ENCODE data around the gene DRGX.

The DRGX gene

GRCh38 chr10:49375611-49376010 lies 20.3 kb downstream of the DRGX start:
- FAIRE-seq (no peak), DNase-seq (ENCODE audit: insufficient read length, low spot score) (no peak)
- no peak for TF ChIP-seq PAX5 (IDR thresholded peaks at IDR 0.05; ENCODE audit: insufficient read depth, low read length, severe bottlenecking)
- TF ChIP-seq SPI1 (IDR thresholded peaks at IDR 0.05; ENCODE audit: low read depth, low read length), result no peak
- TF ChIP-seq POLR2AphosphoS5 (IDR thresholded peaks at IDR 0.05; ENCODE audit: low read depth, low read length), result no peak
- no peak for TF ChIP-seq POLR2A (IDR thresholded peaks at IDR 0.05; ENCODE audit: low read depth, low read length)
- no peak for TF ChIP-seq POU2F2 (IDR thresholded peaks at IDR 0.05; ENCODE audit: low read depth, low read length)

- TF ChIP-seq PAX5 (IDR thresholded peaks at IDR 0.05; ENCODE audit: insufficient read depth, low read length, severe bottlenecking) (no peak), POLR2A (IDR thresholded peaks at IDR 0.05; ENCODE audit: low read depth, low read length) (no peak), POLR2AphosphoS5 (IDR thresholded peaks at IDR 0.05; ENCODE audit: low read depth, low read length) (no peak), TAF1 (IDR thresholded peaks at IDR 0.05; ENCODE audit: low read depth, low read length) (no peak)
- DNase-seq (ENCODE audit: insufficient read length, low spot score) (no peak), FAIRE-seq (no peak)
Measured at GRCh38 chr10:49374740-49375139, 21.1 kb downstream of the DRGX start.

GRCh38 chr10:49373361-49373760 lies 22.5 kb downstream of the DRGX start:
- no peak for DNase-seq (ENCODE audit: insufficient read length, low spot score)
- no peak for FAIRE-seq
- TF ChIP-seq PAX5 (IDR thresholded peaks at IDR 0.05; ENCODE audit: insufficient read depth, low read length, severe bottlenecking) (no peak), POLR2AphosphoS5 (IDR thresholded peaks at IDR 0.05; ENCODE audit: low read depth, low read length) (no peak), POLR2A (IDR thresholded peaks at IDR 0.05; ENCODE audit: low read depth, low read length) (no peak), TAF1 (IDR thresholded peaks at IDR 0.05; ENCODE audit: low read depth, low read length) (no peak), SPI1 (IDR thresholded peaks at IDR 0.05; ENCODE audit: low read depth, low read length) (no peak), POU2F2 (IDR thresholded peaks at IDR 0.05; ENCODE audit: low read depth, low read length) (no peak)

GRCh38 chr10:49371967-49372366 lies 23.9 kb downstream of the DRGX start:
- DNase-seq (ENCODE audit: insufficient read length, low spot score) (no peak), FAIRE-seq (no peak)
- TF ChIP-seq POLR2A (IDR thresholded peaks at IDR 0.05; ENCODE audit: low read depth, low read length), result no peak
- no peak for TF ChIP-seq PAX5 (IDR thresholded peaks at IDR 0.05; ENCODE audit: insufficient read depth, low read length, severe bottlenecking)
- TF ChIP-seq POU2F2 (IDR thresholded peaks at IDR 0.05; ENCODE audit: low read depth, low read length), result no peak
- no peak for TF ChIP-seq TAF1 (IDR thresholded peaks at IDR 0.05; ENCODE audit: low read depth, low read length)
- no peak for TF ChIP-seq SPI1 (IDR thresholded peaks at IDR 0.05; ENCODE audit: low read depth, low read length)
- no peak for TF ChIP-seq POLR2AphosphoS5 (IDR thresholded peaks at IDR 0.05; ENCODE audit: low read depth, low read length)

- FAIRE-seq (no peak), DNase-seq (ENCODE audit: insufficient read length, low spot score) (no peak)
- TF ChIP-seq POU2F2 (IDR thresholded peaks at IDR 0.05; ENCODE audit: low read depth, low read length), result no peak
- no peak for TF ChIP-seq POLR2AphosphoS5 (IDR thresholded peaks at IDR 0.05; ENCODE audit: low read depth, low read length)
- no peak for TF ChIP-seq SPI1 (IDR thresholded peaks at IDR 0.05; ENCODE audit: low read depth, low read length)
- no peak for TF ChIP-seq TAF1 (IDR thresholded peaks at IDR 0.05; ENCODE audit: low read depth, low read length)
- TF ChIP-seq POLR2A (IDR thresholded peaks at IDR 0.05; ENCODE audit: low read depth, low read length), result no peak
- no peak for TF ChIP-seq PAX5 (IDR thresholded peaks at IDR 0.05; ENCODE audit: insufficient read depth, low read length, severe bottlenecking)
Measured at GRCh38 chr10:49370326-49371100, 25.4 kb downstream of the DRGX start.

GRCh38 chr10:49369216-49370162 lies 26.4 kb downstream of the DRGX start:
- no peak for TF ChIP-seq POLR2AphosphoS5 (IDR thresholded peaks at IDR 0.05; ENCODE audit: low read depth, low read length)
- no peak for TF ChIP-seq POU2F2 (IDR thresholded peaks at IDR 0.05; ENCODE audit: low read depth, low read length)
- no peak for TF ChIP-seq POLR2A (IDR thresholded peaks at IDR 0.05; ENCODE audit: low read depth, low read length)
- no peak for TF ChIP-seq SPI1 (IDR thresholded peaks at IDR 0.05; ENCODE audit: low read depth, low read length)
- no peak for TF ChIP-seq TAF1 (IDR thresholded peaks at IDR 0.05; ENCODE audit: low read depth, low read length)
- no peak for TF ChIP-seq PAX5 (IDR thresholded peaks at IDR 0.05; ENCODE audit: insufficient read depth, low read length, severe bottlenecking)
- FAIRE-seq, result no peak
- DNase-seq (ENCODE audit: insufficient read length, low spot score), result no peak

GRCh38 chr10:49368256-49368655 lies 27.6 kb downstream of the DRGX start:
- TF ChIP-seq TAF1 (IDR thresholded peaks at IDR 0.05; ENCODE audit: low read depth, low read length) (no peak), POU2F2 (IDR thresholded peaks at IDR 0.05; ENCODE audit: low read depth, low read length) (no peak), SPI1 (IDR thresholded peaks at IDR 0.05; ENCODE audit: low read depth, low read length) (no peak), PAX5 (IDR thresholded peaks at IDR 0.05; ENCODE audit: insufficient read depth, low read length, severe bottlenecking) (no peak), POLR2A (IDR thresholded peaks at IDR 0.05; ENCODE audit: low read depth, low read length) (no peak), POLR2AphosphoS5 (IDR thresholded peaks at IDR 0.05; ENCODE audit: low read depth, low read length) (no peak)
- FAIRE-seq (no peak), DNase-seq (ENCODE audit: insufficient read length, low spot score) (no peak)

- DNase-seq (ENCODE audit: insufficient read length, low spot score) (no peak), FAIRE-seq (no peak)
- TF ChIP-seq POLR2AphosphoS5 (IDR thresholded peaks at IDR 0.05; ENCODE audit: low read depth, low read length) (no peak), PAX5 (IDR thresholded peaks at IDR 0.05; ENCODE audit: insufficient read depth, low read length, severe bottlenecking) (no peak), TAF1 (IDR thresholded peaks at IDR 0.05; ENCODE audit: low read depth, low read length) (no peak), POLR2A (IDR thresholded peaks at IDR 0.05; ENCODE audit: low read depth, low read length) (no peak), SPI1 (IDR thresholded peaks at IDR 0.05; ENCODE audit: low read depth, low read length) (no peak), POU2F2 (IDR thresholded peaks at IDR 0.05; ENCODE audit: low read depth, low read length) (no peak)
Measured at GRCh38 chr10:49367600-49367999, 28.3 kb downstream of the DRGX start.

GRCh38 chr10:49366460-49366859 lies 29.4 kb downstream of the DRGX start:
- no peak for FAIRE-seq
- TF ChIP-seq POLR2A (IDR thresholded peaks at IDR 0.05; ENCODE audit: low read depth, low read length), result no peak
- no peak for TF ChIP-seq POLR2AphosphoS5 (IDR thresholded peaks at IDR 0.05; ENCODE audit: low read depth, low read length)
- TF ChIP-seq SPI1 (IDR thresholded peaks at IDR 0.05; ENCODE audit: low read depth, low read length), result no peak
- TF ChIP-seq POU2F2 (IDR thresholded peaks at IDR 0.05; ENCODE audit: low read depth, low read length), result no peak
- no peak for TF ChIP-seq PAX5 (IDR thresholded peaks at IDR 0.05; ENCODE audit: insufficient read depth, low read length, severe bottlenecking)
- TF ChIP-seq TAF1 (IDR thresholded peaks at IDR 0.05; ENCODE audit: low read depth, low read length), result no peak
- no peak for DNase-seq (ENCODE audit: insufficient read length, low spot score)

Data from GM12891 (cell line).